Fibroblast of skin of left quadriceps (primary cell): Measurements from ENCODE around the gene DSCAML1.
"Not testable (repeated sequence)": the region's sequence is repeated elsewhere in the genome, so short reads cannot be mapped to it uniquely, and the experiment has no call there.

Source experiments
- DNase-seq, 2 experiments: peaks; one replicate each; pipeline ENCODE4 v3.0.0-alpha.2; 2013; ENCODE audit warnings: low read depth in 2 of 2

DSCAML1 gene

DNA sequence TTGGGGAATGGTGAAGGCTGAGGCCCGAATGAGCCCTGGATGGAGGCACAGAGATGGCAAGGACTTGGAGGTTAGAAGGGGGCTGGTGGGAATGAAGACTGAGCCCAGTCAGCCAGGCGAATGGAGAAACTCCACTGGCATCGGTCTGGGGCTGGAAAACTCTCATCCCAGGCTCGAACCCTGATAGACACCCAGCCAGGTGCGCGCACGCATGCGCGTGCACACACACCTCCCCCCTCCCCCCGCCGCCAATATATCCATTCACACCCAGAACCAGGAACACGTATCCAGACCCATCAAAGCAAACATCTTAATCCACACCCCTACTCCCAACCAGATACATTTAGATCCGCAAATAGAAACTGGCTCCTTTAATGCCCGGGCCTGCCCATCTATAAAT, 330.1 kb downstream of the DSCAML1 start:
- DNase-seq: no peak

DNA sequence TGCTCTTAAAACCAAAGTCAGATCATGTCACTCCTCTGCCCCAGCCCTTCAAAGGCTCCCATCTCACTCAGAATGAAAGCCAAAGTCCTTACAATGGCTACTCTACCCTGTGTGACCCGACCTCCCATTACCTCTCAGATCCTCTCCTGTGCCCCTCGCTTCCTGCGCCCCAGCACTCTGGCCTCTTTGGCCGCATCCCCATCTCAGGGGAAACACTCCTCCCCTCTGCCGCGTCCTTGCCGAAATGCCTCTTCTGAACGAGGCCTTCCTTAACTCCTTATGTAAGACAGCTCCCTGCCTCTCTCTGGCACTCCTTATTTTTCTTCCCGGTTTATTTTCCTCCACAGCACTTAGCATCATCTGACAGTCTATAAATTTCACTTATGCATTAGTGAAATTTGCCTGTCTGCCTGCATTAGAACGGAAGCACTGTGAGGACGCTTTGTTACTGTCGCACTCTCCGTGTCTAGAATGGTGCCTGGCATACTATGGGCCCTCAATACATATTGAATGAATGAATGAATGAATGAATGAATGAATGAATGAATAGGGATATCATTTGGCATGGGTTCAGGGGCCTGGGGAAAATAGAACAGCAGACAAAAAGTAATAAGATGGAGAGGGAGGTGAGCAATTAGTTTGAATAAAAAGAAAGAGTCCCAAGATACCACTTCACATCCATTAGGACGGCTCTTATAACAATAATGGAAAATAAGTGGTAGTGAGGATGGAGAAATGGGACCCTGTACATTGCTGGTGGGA, 331.6 kb downstream of the DSCAML1 start:
- DNase-seq: no peak

DNA sequence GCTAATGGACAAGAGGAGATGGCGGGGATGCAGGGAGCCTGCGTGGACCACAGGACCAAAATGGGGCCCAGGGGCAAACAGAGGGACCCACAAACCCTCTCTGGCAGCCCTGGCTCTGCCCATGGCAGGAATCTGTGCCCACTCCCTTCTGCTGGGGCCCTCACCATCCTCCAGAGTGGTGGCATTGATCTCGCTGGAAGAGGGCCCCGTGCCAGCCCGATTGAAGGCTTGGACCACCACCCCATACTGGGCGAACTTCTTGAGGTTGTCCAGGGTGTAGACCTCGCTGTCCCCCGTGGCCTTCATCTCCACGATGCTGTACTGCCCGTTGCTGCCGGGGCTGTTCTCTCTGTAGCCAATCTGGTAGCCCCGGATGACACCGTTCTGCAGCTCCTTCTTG, 332.2 kb downstream of the DSCAML1 start:
- DNase-seq: no peak

DNA sequence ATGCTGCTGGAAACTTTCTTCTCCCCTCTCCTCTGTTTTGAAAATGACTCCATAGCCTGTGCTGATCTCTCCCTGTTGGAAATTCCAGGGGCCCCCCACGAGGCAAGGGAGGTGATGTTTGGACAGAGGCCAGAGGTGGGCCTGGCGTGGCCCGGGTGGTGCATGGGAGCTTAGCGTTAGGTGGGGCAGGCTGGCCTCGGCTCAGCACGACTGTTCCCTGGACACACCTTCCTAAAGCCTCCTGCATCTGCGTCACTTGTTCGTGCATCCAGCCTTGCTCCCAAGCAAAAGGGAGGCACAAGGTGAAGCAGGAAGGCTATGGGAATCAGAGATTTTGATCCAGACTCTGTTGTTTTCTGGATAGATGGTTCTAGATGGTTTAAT, 334.2 kb downstream of the DSCAML1 start:
- DNase-seq: no peak

DNA sequence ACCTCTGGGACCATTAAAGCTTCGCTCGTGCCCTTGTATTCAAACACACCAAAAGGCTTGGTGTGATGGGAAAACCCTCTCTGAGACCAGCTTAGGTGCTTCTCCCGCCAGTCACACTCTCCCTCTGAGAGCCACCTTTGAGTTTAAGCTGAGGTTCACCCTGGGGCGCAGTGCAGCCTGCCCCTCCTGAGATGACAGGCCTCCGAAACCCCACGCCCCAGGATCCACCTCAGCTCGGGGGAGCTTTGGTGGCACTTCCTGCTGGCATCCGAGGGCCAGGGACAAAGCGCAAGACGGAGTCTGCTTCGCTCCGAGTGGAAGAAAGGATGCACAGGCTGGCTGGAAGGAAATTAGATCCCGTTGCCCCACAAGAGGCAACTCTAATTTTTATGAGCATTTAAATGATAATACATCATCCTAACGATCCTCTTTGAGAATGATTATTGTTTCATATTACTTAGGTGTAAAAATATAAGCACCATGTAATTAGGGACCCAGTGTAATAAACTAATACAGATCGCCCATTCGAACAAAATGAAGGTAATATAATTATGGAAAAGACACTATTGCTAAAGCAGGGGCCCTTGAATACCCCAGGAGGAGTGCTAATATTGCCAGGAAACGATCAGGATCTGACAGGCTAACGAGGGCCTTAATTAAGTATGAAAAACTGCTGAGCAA, 334.7 kb downstream of the DSCAML1 start:
- DNase-seq: no peak

DNA sequence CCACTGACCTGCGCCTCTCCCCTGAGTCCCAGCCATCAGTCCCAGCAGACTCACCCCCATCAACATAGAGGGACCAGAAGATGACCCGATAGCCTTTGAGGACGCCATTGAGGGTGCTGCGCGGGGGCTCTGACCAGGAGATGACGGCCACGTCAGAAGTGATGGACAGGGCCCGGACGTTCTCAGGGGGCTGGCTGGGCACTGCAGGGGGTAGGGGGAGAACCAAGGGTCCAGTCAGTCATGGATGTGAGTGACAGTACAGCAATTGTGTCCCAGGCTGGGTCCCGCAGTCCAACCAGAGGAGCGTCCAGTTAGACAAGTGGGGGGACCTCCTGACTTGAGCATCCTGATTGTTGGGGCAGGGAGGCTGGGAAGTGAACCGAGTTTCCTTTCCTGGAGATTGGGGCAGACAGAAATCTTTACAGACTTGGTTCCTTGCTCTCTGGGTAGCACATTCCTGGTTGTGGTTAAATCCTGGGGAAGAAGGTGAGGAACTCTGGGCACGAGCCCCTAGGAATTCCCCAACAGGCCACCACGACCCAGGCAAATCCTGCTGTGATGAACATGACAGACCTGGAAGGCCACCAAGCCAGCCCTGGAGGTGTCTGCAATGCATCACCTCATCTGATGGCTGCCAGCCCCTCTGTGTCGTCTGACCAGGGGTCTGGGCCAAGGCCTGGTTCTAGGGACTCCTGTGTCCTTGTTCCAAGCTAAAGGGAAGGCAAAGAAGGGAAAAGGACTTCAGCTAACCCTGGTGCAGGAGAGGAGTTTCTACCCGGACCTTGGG, 335.4 kb downstream of the DSCAML1 start:
- no peak for DNase-seq

DNA sequence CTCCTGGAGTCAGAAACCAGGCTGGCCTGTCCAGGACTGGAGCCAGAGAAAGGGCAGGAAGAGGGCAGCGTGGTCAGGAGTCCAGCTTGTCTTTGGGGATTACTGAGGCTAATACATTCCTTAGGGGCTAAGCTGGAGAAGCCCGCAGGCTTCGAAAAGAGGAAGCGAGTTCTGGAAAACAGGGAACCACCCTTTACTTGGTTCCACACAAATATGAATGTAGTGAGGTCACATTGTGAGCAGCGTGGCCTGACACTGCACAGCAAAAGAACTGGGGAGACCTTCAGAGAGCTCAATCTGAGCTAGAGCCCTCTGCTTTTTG, 337.1 kb downstream of the DSCAML1 start:
- DNase-seq: no peak

DNA sequence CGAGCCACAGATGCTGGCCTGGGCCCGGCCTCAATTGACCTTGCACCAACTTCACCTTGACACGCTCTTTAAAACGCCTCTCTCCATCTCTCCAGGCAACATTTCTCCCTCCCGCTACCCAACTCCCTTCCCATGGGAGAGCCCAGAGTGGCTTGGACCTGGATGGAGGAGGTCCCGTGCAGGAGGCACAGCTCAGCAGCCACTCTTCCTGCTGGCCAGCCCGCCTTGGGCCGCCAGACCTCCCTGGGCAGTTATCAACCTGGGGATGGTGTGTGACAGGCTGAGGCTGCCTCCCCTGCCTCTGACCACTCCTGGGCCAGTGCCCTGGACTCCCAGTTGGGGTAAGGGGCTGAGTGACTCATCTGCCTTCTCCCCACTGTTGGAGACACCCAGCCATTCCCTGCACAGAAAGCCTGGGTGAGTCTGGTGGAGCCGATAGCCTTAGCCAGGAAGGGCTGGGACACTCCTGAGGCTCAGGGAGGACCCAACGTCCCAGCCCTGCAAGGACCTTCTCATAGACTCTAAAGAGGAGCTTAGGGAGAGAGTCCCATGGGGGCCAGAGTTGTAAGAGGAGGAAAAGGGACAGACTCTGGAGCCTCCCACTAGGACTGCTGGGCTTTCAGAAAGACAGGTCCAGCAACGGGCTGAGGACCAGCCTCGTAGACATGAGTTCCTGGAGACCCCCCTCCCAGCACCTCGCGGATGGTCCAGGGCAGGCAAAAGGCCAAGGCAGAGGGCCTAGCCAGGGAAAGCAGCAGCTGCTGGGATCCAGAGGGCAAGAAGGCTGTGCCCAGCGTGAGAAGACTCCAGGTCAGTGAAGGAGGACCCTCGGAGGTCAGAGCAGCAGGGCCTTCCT, 337.7 kb downstream of the DSCAML1 start:
- DNase-seq: no peak

DNA sequence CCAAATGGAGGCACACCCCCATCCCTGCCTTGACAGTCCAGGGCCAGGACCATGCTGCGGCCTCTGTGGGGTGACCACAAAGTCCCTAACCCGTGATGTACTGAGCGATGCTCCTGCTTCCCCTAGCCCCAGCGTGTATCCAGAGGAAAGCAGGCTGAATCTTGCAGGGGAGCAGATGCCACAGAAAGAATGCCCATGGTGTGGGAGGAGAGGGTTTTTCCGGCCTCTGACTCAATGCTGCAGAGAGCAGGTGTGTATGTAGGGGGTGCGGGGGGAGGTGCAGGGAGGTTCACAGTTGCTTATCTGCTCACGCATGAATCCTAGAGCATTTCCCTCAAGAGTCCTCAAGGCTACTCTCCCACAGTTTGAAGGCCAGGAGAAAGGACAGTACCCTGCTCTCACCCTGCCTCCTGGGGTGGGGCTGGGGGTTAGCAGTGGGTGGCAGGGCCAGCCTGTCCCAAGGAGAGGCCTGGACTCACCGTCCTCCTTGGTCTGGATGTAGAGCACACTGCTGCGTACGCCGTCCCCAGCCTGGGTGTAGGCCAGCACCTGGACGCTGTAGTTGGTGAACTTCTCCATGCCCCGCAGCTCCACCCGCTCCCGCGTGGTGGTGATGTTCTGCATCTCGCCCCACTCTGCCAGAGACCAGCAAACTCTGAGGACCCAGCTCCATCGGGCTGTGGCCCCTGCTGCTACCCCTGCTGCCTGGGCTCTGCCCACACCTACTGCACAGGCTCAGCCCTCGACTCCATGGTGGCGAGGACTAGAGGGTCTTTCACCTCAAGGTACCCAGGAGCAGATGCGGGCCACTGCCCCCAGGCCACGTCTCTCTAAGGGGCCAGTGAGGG, 338.5 kb downstream of the DSCAML1 start:
- DNase-seq: no peak

DNA sequence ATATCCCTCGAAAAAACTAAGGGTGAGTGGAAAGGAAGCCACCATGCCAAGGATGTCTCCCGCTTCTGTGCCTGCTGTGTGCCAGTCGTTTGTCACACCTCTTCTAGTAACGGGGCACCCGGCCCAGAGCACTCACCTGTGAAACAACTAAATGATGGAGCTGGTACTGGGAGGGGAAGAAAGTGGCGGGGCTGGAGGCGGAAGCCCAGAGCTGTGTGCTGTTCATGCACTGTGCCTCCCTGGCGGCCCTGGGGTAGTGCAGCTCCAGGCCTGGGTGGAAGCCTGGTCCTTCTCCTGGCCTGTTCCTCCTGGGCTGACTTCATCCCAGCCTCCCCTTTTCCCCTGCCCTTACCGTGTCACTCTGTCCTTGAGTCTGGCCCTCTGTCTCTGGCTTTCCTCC, 339.2 kb downstream of the DSCAML1 start:
- DNase-seq: no peak

DNA sequence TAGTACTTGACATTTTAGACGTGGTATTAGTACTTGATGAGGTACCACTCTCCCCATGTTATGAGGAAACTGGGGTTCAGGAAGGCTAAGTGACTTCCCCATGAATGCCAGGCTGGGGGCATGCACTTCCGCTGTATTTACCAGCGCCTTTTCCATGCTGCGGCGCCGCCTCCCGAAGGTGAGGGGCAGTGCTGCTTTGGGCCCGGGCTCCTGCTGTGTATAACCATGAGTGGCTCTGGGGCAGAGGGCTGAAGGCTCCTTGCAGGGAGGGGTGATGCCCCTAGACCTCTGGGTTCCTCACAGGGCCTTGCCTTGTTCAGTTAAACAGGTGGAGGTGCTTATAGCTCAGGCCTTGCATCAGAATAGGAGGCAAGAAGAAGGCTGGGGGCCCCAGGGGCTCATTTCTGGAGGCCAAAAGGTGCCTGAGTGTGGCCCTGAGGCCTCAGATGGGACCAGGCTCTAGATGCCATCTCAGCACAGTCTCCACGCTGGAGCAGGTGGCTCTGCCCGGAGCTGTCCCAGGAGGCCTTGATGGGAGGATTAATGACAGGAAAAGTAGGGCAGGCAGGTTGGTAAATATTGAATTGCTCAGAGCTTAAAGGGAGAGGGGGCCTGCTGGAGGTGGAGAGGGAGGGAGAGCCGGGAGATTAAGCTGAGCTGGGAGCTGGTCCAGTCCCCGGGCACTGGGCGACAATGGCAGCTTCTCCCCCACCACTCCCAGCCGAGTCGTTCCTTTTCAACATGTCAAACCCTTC, 339.8 kb downstream of the DSCAML1 start:
- DNase-seq: no peak

DNA sequence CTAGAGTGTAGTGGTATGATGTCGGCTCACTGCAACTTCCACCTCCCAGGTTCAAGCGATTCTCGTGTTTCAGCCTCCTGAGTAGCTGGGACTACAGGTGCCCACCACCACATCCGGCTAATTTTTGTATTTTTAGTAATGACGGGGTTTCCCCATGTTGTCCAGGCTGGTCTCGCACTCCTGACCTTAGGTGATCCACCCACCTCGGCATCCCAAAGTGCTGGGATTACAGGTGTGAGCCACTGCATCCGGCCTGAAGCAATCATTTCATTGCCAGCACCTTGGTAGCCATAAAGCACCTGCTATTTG, 340.3 kb downstream of the DSCAML1 start:
- DNase-seq: not testable (repeated sequence)

DNA sequence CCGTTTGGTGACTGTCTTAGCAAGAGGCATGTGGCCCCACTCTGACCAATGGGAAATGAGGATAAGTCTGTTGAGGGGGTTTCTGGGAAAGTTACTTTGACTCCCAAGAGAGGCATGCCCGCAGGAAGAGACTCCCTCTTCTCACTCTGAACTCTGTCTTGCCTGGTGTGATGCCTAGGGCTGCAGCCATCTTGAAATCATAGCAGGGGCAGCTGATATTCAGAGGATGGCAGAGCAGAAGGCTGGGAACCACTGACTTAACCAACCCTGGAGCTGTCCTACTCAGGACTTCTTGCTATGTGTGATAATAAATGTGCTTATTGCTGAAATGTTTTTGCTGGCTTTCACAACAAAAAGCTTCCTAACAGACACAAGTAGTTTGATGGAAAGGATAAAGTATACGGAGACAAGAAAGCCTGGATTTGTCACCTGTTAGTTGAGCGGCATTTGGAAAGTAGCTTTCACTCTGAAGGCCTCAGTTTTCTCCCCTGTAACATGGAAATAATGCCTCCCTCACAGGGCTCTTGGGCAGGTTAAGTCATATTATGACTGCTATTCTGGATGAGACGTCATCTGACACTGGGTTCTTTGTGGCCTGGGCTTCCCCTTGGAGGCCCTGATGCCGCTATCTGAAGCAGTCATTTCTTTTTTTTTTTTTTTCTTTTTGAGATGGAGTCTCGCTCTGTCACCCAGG, 340.8 kb downstream of the DSCAML1 start:
- DNase-seq: no peak

DNA sequence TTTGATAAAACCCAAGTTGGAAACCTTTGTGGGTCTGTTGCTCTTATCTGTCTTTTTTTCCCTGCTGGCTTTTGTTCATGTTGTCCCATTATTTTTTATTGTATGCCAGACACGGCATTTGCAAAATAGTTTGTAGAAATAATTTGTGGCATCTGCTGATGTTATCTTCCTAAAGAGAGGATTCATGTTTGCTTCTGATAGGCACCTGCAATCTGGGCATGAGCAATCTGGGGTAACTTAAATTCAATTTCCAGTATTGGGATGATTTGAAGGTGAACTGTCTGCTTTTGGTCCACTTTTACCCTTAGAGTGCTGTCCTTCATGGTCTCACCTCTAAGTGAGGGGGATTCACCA, 342.5 kb downstream of the DSCAML1 start:
- no peak for DNase-seq

DNA sequence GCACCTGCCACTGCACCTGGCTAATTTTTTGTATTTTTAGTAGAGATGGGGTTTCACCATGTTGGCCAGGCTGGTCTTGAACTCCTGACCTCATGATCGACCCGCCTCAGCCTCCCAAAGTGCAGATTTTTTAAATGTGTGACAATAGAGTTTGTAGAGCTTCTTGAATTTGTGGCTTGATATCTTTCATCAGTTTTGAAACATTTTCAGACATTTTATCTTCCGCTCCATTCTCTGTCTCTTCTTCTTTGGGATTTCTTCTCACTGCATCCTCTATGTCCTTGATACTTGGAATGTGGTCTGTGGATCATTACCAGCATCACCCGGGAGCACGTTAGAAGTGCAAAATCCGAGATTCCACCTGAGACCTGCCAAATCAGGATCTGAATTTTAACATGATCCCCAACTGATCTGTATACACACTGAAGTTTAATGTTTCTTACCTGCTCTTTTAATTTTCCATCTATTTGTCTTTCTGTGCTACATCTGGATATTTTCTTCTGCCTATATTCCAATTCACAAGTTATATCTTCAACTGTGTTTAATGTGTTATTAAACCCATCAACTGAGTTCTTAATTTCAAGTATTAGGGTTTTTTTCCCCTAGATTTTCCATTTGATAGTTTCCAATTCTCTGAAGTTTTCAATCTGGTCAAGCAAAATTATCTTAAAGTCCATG, 343.0 kb downstream of the DSCAML1 start:
- DNase-seq: no peak

DNA sequence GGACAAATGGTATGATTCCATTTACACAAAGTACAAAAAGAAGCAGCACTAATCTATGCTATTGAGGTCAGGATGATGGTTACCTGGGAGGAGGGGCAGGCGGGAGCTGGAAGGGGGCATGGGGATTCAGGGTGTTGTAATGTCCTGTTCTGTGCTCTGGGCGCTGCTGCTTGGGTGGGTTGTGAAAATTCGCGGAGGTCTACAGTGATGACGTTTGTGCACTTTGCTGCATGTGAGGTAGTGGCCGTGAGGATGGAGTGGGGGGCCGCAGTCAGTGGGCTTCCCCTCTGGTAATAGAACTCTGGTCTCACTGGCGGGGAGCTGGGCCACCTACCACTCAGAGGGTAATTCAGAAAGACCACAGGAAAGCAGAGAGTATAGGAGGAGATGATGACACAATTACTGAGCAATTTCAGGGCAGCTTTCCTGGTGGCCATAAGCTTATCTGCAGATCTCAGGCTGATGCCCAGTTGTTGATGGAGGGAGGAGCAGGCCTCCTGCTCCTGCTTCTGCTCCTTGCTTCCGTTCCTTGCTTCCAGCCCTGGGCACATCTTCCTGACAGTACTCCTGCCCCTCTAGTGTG, 347.8 kb downstream of the DSCAML1 start:
- no peak for DNase-seq

DNA sequence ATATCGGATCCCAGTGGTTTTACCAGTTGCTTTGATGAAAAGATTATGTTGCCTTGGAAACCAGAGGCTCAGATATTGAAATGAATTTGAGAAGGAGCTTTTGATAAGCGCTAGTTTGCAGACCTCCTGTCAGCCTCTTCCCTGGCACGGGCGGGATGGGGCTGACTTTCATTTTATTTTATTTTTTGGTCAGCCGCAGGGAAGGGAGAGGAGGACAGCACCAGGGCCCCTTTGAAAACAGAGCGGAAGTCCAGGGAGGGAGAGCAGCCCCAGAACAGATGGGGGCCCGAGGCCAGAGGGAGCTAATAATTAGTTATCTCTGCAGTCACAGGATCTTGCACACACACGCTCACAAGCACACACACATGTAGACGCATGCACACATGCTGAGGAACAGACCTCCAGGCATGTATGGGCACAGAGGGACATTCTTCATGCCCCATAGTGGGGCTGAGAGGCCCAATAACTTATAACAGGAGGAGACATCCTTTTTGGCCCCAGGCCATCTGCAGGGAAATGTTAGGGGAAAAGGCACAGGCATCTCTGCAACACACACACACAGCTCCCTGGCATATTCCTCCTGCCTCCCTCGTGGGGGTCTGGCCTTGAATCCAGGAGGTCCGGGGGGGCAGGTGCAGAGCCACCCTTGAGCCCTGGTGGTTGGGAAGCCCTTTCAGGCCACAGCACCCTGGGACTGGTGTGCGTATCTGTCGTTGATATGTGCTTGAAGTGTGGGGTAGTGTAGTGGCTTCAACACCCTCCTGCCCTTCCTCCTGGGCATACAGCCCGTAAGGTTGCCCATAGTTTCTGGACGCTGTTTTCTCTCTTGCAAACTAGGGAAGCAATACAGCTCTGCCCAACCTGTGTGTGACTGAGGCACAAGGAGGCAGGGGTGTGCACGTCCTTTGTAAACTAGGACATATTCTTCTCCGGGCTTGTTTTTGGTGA, 352.0 kb downstream of the DSCAML1 start:
- no peak for DNase-seq

DNA sequence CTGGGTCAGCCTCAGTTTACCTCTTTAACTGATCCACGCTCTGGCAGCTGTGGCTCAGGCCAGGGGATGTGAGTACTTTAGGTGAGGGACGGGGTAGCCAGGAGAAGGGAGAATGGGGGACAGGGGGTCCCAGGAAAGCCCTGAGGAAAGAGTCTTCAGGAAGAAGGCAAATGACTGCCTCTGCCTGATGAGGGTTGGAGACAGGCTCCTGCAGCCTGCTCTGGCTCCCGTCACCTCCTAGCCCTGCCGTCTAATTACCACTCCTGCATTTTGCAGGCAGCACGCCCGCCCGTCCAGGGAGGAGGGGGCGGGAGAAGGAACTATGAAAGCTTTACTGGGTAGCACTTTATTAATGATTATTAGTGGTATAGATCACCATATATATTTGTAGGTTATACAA, 352.8 kb downstream of the DSCAML1 start:
- DNase-seq: no peak
